KBM-7 (cell line): ENCODE results near the gene D2HGDH.
"Not testable (repeated sequence)": the region's sequence is repeated elsewhere in the genome, so short reads cannot be mapped to it uniquely, and the experiment has no call there.

Source experiments
- DNase-seq: peaks from one replicate; pipeline ENCODE4 v3.0.0-alpha.2; 2015
- in situ Hi-C: fragments of 300-500 bp; cut with MboI; formaldehyde crosslinking; loops from 2 replicates; pipeline ENCODE4 v1.14.3; 2020; ENCODE audit warnings: low sequenced_read_pairs, low pct_unique_long_range_greater_than_20kb, mixed read lengths

D2HGDH gene

GRCh38 chr2:241812730-241813643 lies 78.6 kb downstream of the D2HGDH start:
- in situ Hi-C loops: no loop called here

GRCh38 chr2:241813644-241814392 lies 79.4 kb downstream of the D2HGDH start:
- in situ Hi-C loops: no loop called here
- DNase-seq: no peak

More at GRCh38 chr2:241812730-241813643, 78.6 kb downstream of the D2HGDH start:
- no peak for DNase-seq

- in situ Hi-C loops: no loop called here
- no peak for DNase-seq
Observed at GRCh38 chr2:241814393-241814642, 79.9 kb downstream of the D2HGDH start.

GRCh38 chr2:241814643-241815476 lies 80.4 kb downstream of the D2HGDH start:
- in situ Hi-C loops: no loop called here
- DNase-seq: no peak

DNA sequence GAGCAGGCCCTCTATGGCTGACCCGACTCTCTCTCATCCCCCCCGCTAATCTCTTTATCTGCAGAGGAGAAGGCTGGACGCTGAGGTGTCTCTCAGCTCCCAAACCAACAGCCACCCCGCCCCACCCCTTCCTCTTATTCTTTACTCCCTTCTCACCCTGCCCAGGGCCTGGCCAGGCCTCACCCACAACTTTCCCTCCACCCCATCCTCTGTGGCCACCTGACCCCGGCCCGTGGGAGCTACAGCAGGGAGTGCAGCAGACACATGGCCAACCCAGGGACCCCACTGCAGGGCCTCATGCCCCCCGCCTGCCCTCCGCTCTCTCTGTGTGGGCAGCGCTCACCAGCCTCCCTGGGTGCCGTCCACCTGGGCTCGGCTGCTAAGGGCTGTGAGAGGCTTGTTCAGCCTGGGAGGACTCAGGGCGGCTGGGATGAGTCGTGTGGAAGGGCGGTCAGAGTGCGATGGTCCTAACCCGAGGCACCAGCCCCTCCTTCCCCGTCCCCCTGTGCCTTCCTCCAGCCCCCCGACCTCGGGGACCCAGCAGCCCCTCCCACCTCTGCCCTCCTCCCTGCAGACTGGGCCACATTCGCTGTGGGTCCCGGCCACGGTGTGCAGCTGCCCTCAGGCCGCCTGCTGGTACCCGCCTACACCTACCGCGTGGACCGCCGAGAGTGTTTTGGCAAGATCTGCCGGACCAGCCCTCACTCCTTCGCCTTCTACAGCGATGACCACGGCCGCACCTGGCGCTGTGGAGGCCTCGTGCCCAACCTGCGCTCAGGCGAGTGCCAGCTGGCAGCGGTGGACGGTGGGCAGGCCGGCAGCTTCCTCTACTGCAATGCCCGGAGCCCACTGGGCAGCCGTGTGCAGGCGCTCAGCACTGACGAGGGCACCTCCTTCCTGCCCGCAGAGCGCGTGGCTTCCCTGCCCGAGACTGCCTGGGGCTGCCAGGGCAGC lies 81.3 kb downstream of the D2HGDH start:
- DNase-seq: no peak
- in situ Hi-C loops: no loop called here

- in situ Hi-C loops: no loop called here
Observed at GRCh38 chr2:241816431-241817121, 82.1 kb downstream of the D2HGDH start.

DNA sequence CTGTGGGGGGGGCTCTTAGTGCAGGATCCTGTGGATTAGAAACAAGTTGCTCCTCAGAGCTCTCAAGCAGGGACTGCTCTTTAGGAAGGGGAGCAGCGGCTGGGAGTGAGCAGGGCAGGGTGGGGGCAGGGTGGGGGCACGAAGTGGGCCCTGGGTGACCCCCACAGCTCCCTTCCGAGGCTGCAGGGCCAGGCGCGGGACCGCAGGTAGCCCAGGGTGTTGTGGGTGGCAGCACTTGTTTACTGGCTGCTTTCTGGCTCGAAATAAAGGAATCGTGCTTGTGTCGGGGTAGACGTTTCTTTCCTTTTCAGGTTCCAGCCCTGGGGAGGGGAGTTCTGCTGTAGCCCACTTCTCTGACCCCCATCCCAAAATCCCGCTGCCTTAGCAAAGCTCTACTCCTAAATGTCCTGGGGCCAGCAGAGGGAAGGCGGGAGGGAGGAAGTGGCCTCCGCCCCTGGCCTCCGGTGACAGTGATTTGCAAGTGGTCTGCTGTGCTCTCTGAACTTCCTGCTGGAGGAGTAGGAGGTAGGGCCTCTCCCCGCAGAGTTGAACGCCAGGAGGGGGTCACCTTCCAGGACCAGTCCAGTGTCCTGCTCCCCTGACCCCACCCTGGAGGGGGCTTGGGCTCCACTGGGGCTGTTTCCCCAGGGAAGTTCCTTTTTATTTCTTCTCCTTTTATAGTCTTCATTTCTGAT lies 82.8 kb downstream of the D2HGDH start:
- no peak for DNase-seq
- in situ Hi-C loops: no loop called here

More at GRCh38 chr2:241816431-241817121, 82.1 kb downstream of the D2HGDH start:
- no peak for DNase-seq

DNA sequence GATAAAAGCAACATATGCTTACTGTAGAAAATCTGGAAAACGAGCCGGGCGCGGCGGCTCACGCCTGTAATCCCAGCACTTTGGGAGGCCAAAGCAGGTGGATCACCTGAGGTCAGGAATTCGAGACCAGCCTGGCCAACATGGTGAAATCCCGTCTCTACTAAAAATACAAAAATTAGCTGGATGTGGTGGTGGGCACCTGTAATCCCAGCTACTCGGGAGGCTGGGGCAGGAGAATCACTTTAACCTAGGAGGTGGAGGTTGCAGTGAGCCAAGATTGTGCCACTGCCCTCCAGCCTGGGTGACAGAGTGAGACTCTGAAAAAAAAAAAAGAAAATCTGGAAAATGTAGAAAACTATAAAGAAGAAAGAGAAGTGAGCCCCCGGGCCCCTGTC lies 83.4 kb downstream of the D2HGDH start:
- in situ Hi-C loops, DNase-seq: not testable (repeated sequence)
